ENCODE results near the gene RASSF10.
"Not testable (repeated sequence)": the region's sequence is repeated elsewhere in the genome, so short reads cannot be mapped to it uniquely, and the experiment has no call there.

Gene RASSF10

GRCh38 chr11:13026722-13027121, 17.6 kb downstream of the RASSF10 start:
- DNase-seq (ENCODE audit: low read depth): no peak

DNA sequence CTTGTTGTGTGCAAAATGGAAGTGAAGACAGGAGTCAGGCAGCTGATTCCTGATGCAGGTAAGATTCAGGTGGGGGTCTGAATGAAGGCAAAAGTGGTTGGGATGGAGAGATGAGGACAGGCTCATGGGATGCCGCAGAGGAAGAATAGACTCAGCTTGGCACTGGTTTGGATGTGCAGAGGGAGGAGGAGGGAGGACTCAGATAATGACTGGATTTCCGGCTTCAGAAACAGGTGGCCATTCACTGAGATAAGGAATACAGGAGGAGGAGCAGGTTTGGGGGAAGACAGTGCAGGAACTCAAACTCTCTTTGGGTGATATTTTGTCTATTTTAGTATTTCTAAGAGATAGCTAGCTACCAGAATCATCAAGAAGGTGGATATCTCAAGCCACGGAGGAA, 19.2 kb downstream of the RASSF10 start:
- DNase-seq (ENCODE audit: low read depth): no peak

- no peak for DNase-seq (ENCODE audit: low read depth)
Measured at GRCh38 chr11:13029872-13030271, 20.8 kb downstream of the RASSF10 start.

- no peak for DNase-seq (ENCODE audit: low read depth)
Measured at GRCh38 chr11:13030857-13031256, 21.7 kb downstream of the RASSF10 start.

GRCh38 chr11:13031349-13031748, 22.2 kb downstream of the RASSF10 start:
- no peak for DNase-seq (ENCODE audit: low read depth)

GRCh38 chr11:13033760-13034533, 24.8 kb downstream of the RASSF10 start:
- no peak for DNase-seq (ENCODE audit: low read depth)

DNA sequence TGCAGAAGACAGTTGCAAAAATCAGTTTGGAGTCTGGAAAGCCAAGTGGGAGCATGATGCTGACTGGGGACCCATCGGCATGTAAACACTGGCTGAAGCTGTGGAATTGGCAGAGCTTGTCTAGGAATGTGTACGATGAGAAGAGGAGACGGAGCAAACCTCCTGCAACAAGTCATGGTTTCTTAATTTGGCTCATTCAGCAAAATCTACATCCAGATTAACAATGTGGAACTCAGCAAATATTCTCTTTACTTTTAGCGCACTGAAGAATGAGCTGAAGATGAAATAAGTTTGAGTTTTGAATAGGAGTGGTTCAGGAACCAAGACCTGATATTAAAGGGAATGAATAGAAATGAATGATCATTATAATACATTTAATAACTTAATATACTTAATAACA, 26.6 kb downstream of the RASSF10 start:
- DNase-seq (ENCODE audit: low read depth): no peak

GRCh38 chr11:13036235-13036634, 27.1 kb downstream of the RASSF10 start:
- DNase-seq (ENCODE audit: low read depth): no peak

DNA sequence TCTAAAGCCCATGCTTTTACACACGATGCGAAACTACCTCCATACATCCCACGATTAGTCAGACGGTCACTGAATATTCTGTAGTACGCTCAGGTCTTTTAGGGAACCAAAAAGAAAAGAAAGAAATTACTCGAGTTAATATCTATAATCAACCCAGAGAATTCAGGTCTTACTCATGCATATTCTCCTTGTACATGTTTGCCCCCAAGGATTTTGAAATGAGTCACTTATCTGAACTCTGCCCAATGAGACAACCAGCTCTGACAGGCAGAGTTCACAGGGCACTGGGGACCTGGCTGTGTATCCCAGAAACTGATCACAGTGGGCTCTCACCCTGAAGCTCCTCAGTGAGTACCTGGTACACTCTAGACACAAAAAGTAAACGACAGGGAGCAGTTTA, 29.2 kb downstream of the RASSF10 start:
- no peak for DNase-seq (ENCODE audit: low read depth)

DNA sequence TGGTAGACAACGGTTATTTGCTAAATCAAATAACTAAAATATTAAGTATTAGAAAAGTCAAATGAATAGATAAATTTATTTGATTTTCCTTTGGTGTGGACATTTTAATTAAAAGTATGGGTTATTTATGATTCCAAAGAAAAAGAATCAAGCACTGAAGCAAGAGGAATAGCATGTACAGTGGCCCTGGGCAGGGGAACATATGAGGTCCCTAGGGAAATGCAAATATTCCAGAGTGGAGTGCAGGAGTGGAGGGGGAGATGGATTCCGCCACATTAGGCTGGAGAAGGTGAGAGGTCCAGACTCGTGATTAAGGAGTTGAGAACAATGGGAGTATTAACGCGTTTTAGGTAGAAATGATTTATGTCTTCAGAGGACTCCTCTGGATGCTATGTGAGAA, 30.0 kb downstream of the RASSF10 start:
- DNase-seq (ENCODE audit: low read depth): no peak

- no peak for DNase-seq (ENCODE audit: low read depth)
Measured at GRCh38 chr11:13040969-13041561, 31.9 kb downstream of the RASSF10 start.

DNA sequence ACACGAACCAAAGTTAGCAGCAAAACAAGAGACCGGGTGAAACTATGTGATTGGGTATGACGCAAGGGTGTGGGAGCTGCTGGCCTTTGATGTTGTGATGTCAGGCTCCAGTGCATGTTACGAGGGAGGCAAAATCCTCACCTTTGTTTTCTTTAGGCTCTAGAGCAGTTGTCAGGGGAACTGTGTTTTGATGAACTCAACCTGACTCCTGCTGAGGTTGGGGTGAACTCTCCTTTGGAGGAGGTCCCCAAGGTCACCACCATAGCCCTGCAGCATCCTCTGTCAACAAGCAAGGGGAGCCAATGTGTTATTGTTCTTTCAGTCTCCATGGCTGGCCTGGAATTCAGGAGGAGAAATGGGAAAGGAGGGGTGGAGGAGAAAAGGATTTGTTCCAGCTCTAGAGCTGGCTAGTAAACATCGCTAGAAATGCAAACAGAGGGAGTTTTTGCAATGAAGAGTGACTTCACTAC, 33.8 kb downstream of the RASSF10 start:
- no peak for DNase-seq (ENCODE audit: low read depth)

DNA sequence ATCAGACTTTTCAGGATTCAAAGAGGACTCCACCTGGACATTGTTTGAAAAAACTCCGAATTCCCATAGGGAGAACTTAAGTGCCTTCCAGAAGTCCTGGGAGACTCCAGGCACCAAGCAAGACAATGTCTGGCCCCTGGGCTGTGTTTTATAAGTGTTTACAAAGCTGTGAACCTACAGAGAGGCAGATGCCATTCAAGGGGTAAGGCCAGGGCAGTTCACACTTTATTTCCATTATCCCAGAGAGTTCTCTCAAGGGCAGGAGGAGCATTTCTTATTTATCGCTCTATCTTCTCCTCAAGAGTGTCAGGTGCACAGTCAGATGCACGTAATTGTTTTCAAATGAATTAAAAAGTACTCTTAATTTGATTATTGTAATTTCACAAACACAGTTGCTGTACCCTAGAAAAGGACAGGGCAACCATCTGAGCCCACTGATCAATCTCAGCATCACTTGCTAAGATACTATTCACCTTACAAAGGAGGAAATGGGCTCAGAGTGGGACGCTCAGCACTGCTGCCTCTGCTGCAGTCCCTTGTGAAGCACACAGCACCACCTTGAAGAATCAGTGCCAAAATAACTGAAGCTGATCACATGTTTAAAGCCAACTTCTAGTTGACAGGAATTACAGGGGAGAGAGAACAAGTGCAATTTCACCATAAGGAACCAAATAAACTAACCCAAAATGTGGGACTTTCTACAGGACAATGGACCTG, 35.0 kb downstream of the RASSF10 start:
- no peak for DNase-seq (ENCODE audit: low read depth)

DNA sequence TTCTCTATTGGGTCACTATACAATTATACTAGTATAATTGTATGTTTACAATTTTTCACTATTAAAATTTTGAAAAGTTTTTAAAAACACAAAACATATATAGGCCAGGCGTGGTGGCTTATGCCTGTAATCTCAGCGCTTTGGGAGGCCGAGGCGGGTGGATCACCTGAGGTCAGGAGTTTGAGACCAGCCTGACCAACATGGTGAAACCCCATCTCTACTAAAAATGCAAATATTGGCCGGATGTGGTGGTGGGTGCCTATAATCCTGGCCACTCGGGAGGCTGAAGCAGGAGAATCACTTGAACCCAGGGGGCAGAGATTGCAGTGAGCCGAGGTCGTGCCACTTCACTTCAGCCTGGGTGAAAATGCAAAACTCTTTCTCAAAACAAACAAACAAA, 36.0 kb downstream of the RASSF10 start:
- DNase-seq (ENCODE audit: low read depth): not testable (repeated sequence)

- DNase-seq (ENCODE audit: low read depth): no peak
Measured at GRCh38 chr11:13045734-13046133, 36.6 kb downstream of the RASSF10 start.

DNA sequence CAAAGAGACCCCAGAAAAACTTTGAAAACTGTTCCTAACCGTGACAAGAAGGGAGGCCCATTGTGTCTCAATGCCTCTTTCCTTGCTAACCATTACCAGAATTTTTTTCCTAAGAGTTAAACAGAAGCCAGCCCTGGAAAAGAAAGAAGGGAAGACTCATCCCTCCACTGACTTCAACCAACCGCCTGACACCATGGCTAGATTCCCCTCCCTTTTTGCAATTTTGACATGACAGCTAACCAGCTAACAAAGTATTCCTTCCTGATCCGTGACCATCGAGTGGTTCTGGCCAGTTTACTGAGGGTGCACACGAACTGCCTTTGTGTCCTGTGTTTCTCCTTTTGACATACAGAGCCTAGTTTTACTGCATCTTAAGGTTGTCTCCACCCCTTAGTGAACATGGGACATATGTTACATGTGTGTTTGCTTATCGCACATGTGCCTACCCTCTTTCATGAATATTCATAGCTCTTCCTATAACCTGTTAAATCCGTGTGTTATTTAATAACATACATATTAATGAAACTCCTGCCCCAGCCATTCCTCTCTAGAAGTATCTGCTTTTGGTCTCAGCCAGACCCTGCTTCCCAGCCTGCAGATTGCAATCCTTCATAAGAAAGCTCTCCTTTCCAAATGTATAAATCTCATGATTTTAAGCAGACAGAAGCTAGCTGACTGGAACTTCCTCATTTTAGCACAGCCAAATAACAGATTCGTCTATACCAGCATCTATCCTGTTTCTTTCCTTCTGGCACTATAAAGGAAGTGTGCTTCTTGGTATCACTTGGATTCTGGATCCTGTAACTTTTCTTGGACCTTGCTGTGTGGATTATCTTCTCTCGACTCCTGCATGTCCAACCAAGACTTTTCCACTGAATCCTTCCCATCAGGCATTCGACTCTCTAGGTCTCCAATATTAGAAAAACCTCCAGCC, 37.8 kb downstream of the RASSF10 start:
- no peak for DNase-seq (ENCODE audit: low read depth)

GRCh38 chr11:13047884-13048283, 38.8 kb downstream of the RASSF10 start:
- DNase-seq (ENCODE audit: low read depth): no peak

GRCh38 chr11:13051257-13051656, 42.1 kb downstream of the RASSF10 start:
- DNase-seq (ENCODE audit: low read depth): no peak

DNA sequence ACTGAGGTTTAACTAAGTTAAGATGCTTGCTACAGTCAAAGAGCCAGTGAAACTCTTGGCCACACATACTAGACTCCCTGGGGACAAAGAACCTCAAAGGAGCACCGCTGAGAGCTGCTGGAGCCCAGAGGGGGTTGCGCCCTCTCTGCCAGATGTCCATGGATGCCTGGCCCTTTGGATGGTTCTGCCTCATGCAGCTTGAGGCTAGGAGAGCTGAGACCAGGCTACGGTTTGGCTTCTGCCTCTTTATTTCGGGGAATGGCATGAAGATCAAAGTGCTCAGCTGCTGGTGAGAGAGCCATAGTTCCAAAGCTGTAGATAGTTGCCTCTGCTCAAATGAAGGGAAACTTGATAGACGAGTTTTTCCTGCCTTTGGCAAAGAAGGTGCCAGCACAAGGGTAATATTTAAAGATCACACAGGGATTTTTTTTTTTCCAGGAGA, 43.0 kb downstream of the RASSF10 start:
- no peak for DNase-seq (ENCODE audit: low read depth)

- no peak for DNase-seq (ENCODE audit: low read depth)
Measured at GRCh38 chr11:13053255-13053917, 44.3 kb downstream of the RASSF10 start.

GRCh38 chr11:13054278-13054677, 45.2 kb downstream of the RASSF10 start:
- DNase-seq (ENCODE audit: low read depth): no peak

Data from T follicular helper cell (primary cell).